Measurements from ENCODE around the gene CAPN1. TPM values are rescaled to one million over a fixed set of nuclear protein-coding genes. Genes with fewer than 3 reads are reported as not detected.

The CAPN1 gene
- total and polyA plus RNA-seq, 2 of the 13 experiments (the other 11 are each of a cell fraction or from before 2014, with no cell fraction given): 57.3 to 82.6 TPM

DNA sequence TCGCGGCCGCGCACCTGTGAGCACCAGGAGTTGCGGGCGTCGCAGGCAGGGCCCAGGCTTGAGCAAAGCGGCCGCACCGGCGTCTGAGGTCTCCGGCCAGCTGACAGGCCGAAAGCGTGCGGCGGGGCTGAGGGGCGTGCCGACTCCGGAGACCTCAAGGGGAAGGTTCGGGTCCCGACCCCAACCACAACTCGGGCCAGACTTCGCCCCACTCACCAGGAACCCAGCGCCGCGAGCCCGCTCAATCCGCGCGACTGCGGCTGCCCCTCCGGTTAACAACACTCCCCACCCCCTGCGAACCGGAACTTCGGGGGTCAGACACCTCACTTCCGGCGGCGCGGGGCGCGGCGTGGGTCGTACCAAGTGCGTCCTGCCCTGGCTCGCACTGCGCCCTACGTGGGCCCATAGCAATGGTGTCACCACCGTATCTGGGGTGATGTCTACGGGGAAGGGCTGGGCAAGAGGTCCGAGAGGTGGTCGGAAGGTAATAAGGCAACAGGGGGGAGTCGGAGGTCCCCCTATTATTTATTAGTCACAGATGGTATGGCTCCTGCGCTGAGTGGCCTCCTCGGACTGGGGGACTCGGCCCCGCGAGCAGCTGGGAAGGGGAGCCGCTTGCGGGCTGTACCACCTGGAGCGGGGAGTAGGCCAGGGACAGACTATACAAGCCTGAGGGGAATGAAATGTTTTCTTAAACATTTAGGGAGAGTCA, 47.3 kb upstream of the CAPN1 start, which contains the start of gene SYVN1 (continued):
- TF ChIP-seq, protein P1, sequence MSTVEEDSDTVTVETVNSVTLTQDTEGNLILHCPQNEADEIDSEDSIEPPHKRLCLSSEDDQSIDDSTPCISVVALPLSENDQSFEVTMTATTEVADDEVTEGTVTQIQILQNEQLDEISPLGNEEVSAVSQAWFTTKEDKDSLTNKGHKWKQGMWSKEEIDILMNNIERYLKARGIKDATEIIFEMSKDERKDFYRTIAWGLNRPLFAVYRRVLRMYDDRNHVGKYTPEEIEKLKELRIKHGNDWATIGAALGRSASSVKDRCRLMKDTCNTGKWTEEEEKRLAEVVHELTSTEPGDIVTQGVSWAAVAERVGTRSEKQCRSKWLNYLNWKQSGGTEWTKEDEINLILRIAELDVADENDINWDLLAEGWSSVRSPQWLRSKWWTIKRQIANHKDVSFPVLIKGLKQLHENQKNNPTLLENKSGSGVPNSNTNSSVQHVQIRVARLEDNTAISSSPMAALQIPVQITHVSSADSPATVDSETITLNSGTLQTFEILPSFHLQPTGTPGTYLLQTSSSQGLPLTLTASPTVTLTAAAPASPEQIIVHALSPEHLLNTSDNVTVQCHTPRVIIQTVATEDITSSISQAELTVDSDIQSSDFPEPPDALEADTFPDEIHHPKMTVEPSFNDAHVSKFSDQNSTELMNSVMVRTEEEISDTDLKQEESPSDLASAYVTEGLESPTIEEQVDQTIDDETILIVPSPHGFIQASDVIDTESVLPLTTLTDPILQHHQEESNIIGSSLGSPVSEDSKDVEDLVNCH (CRISPR knock-in tag; IDR thresholded peaks at IDR 0.05): no peak
- TF ChIP-seq, protein P2, sequence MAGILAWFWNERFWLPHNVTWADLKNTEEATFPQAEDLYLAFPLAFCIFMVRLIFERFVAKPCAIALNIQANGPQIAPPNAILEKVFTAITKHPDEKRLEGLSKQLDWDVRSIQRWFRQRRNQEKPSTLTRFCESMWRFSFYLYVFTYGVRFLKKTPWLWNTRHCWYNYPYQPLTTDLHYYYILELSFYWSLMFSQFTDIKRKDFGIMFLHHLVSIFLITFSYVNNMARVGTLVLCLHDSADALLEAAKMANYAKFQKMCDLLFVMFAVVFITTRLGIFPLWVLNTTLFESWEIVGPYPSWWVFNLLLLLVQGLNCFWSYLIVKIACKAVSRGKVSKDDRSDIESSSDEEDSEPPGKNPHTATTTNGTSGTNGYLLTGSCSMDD (CRISPR knock-in tag; IDR thresholded peaks at IDR 0.05): 0 out of 2 replicates have a peak, but pooled peaks have one; percentile 14
- TF ChIP-seq ZNF468 (CRISPR knock-in tag; IDR thresholded peaks at IDR 0.05): no peak
- TF ChIP-seq ZNF160 (CRISPR knock-in tag; IDR thresholded peaks at IDR 0.05): peak; percentile 67; the same call in 1 of the 2 replicates
- TF ChIP-seq, protein P3, sequence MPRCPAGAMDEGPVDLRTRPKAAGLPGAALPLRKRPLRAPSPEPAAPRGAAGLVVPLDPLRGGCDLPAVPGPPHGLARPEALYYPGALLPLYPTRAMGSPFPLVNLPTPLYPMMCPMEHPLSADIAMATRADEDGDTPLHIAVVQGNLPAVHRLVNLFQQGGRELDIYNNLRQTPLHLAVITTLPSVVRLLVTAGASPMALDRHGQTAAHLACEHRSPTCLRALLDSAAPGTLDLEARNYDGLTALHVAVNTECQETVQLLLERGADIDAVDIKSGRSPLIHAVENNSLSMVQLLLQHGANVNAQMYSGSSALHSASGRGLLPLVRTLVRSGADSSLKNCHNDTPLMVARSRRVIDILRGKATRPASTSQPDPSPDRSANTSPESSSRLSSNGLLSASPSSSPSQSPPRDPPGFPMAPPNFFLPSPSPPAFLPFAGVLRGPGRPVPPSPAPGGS (CRISPR knock-in tag; IDR thresholded peaks at IDR 0.05): peak; percentile 79
- TF ChIP-seq ZFP82 (CRISPR knock-in tag; IDR thresholded peaks at IDR 0.05; ENCODE audit: borderline replicate concordance): peak; percentile 2; the same call in 1 of the 2 replicates
- TF ChIP-seq, protein P4, sequence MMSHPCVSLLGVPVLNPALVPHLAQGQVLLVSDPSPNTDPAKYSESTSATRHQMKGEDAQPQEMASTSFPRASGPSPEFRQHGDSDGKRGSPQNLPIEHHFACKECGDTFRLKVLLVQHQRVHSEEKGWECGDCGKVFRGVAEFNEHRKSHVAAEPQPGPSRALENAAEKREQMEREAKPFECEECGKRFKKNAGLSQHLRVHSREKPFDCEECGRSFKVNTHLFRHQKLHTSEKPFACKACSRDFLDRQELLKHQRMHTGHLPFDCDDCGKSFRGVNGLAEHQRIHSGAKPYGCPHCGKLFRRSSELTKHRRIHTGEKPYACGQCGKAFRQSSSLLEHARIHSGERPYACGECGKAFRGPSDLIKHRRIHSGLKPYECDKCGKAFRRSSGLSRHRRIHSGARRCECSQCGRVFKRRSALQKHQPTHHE (CRISPR knock-in tag; IDR thresholded peaks at IDR 0.05; ENCODE audit: borderline replicate concordance): peak; percentile 53; the same call in 1 of the 2 replicates
- TF ChIP-seq ZNF333 (CRISPR knock-in tag; IDR thresholded peaks at IDR 0.05; ENCODE audit: borderline replicate concordance): peak; percentile 87
- TF ChIP-seq ZNF724P (CRISPR knock-in tag; IDR thresholded peaks at IDR 0.05; ENCODE audit: borderline replicate concordance): 0 out of 2 replicates have a peak, but pooled peaks have one; percentile 65
- TF ChIP-seq ETV5 (CRISPR knock-in tag; IDR thresholded peaks at IDR 0.05; ENCODE audit: borderline replicate concordance): peak; percentile 86
- TF ChIP-seq SPEN (CRISPR knock-in tag; IDR thresholded peaks at IDR 0.05; ENCODE audit: low read depth): peak; percentile 91
- TF ChIP-seq, protein P5, sequence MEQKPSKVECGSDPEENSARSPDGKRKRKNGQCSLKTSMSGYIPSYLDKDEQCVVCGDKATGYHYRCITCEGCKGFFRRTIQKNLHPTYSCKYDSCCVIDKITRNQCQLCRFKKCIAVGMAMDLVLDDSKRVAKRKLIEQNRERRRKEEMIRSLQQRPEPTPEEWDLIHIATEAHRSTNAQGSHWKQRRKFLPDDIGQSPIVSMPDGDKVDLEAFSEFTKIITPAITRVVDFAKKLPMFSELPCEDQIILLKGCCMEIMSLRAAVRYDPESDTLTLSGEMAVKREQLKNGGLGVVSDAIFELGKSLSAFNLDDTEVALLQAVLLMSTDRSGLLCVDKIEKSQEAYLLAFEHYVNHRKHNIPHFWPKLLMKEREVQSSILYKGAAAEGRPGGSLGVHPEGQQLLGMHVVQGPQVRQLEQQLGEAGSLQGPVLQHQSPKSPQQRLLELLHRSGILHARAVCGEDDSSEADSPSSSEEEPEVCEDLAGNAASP (CRISPR knock-in tag; IDR thresholded peaks at IDR 0.05; ENCODE audit: borderline replicate concordance): no peak; the same call in 1 of the 2 replicates
- TF ChIP-seq MAZ (IDR thresholded peaks at IDR 0.05; ENCODE audit: borderline replicate concordance, low read depth, low read length): peak; percentile 90; the same call in 1 of the 2 replicates
- TF ChIP-seq MAZ (CRISPR knock-in tag; IDR thresholded peaks at IDR 0.05; ENCODE audit: low read depth): peak; percentile 88
- TF ChIP-seq, protein P6, sequence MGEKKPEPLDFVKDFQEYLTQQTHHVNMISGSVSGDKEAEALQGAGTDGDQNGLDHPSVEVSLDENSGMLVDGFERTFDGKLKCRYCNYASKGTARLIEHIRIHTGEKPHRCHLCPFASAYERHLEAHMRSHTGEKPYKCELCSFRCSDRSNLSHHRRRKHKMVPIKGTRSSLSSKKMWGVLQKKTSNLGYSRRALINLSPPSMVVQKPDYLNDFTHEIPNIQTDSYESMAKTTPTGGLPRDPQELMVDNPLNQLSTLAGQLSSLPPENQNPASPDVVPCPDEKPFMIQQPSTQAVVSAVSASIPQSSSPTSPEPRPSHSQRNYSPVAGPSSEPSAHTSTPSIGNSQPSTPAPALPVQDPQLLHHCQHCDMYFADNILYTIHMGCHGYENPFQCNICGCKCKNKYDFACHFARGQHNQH (CRISPR knock-in tag; IDR thresholded peaks at IDR 0.05): peak; percentile 52
- peak; percentile 75; the same call in 1 of the 2 replicates for TF ChIP-seq ZNF556 (CRISPR knock-in tag; IDR thresholded peaks at IDR 0.05; ENCODE audit: borderline replicate concordance)
- peak; percentile 14; the same call in 1 of the 2 replicates for TF ChIP-seq SIX1 (CRISPR knock-in tag; IDR thresholded peaks at IDR 0.05; ENCODE audit: borderline replicate concordance)
- peak; percentile 51; the same call in 1 of the 2 replicates for TF ChIP-seq ARNTL (CRISPR knock-in tag; IDR thresholded peaks at IDR 0.05)
- no peak for TF ChIP-seq CAMTA2 (CRISPR knock-in tag; IDR thresholded peaks at IDR 0.05; ENCODE audit: borderline replicate concordance)
